Neural progenitor cell (in vitro differentiated cells): Measurements from ENCODE around the gene MROH8. TPM values are rescaled to one million over a fixed set of nuclear protein-coding genes. Genes with fewer than 3 reads are reported as not detected.

ENCODE experiments used
- DNase-seq: peaks from one replicate; pipeline ENCODE4 v3.0.0-alpha.2; 2016; ENCODE audit warnings: low spot score
- H2AFZ ChIP-seq: fragments of 200-600 bp; sonication (generic); replicated peaks from 2 replicates; pipeline ENCODE4 v1.6.1; 2016; ENCODE audit warnings: antibody characterized with exemption
- H3F3A ChIP-seq: fragments of 200-600 bp; sonication (generic); 2 replicates; pipeline ENCODE4 v1.6.1; 2016; ENCODE audit warnings: antibody characterized with exemption, low read depth
- H3K27ac ChIP-seq: fragments of 200-600 bp; sonication (generic); 2 replicates; pipeline ENCODE4 v1.5.1; 2016; ENCODE audit warnings: mild to moderate bottlenecking
- H3K27me3 ChIP-seq: fragments of 200-600 bp; sonication (generic); 2 replicates; pipeline ENCODE4 v1.6.1; 2016; ENCODE audit warnings: mild to moderate bottlenecking, moderate library complexity
- H3K36me3 ChIP-seq: fragments of 200-600 bp; sonication (generic); 2 replicates; pipeline ENCODE4 v1.5.1; 2016
- H3K4me1 ChIP-seq: fragments of 200-600 bp; sonication (generic); 2 replicates; pipeline ENCODE4 v1.6.1; 2016; ENCODE audit warnings: mixed run types
- H3K4me2 ChIP-seq: fragments of 200-600 bp; sonication (generic); 2 replicates; pipeline ENCODE4 v1.6.1; 2016
- H3K4me3 ChIP-seq: fragments of 200-600 bp; sonication (generic); 2 replicates; pipeline ENCODE4 v1.5.1; 2016
- H3K79me2 ChIP-seq: fragments of 200-600 bp; sonication (generic); 2 replicates; pipeline ENCODE4 v1.6.1; 2016; ENCODE audit warnings: low read depth
- H3K9ac ChIP-seq: fragments of 200-600 bp; sonication (generic); 2 replicates; pipeline ENCODE4 v1.6.1; 2016
- H3K9me3 ChIP-seq: fragments of 200-600 bp; sonication (generic); 2 replicates; pipeline ENCODE4 v1.5.1; 2016; ENCODE audit warnings: low read depth
- H4K20me1 ChIP-seq: fragments of 200-600 bp; sonication (generic); 2 replicates; pipeline ENCODE4 v1.6.1; 2016; ENCODE audit warnings: low read depth
- H3K27ac Mint-ChIP-seq: 3 replicates; pipeline ENCODE4 v1.8.0; 2021; ENCODE audit warnings: mixed read lengths
- H3K27me3 Mint-ChIP-seq: 2 replicates; pipeline ENCODE4 v1.8.0; 2022; ENCODE audit warnings: low read depth, mild to moderate bottlenecking, inconsistent platforms, moderate library complexity, mixed read lengths; ENCODE audit not compliant: insufficient read depth
- H3K36me3 Mint-ChIP-seq: 3 replicates; pipeline ENCODE4 v1.8.0; 2021; ENCODE audit warnings: mixed read lengths
- H3K4me1 Mint-ChIP-seq: 3 replicates; pipeline ENCODE4 v1.8.0; 2021; ENCODE audit warnings: mixed read lengths
- H3K4me3 Mint-ChIP-seq: 3 replicates; pipeline ENCODE4 v1.8.0; 2021; ENCODE audit warnings: mild to moderate bottlenecking, moderate library complexity, mixed read lengths
- H3K9me3 Mint-ChIP-seq: 3 replicates; pipeline ENCODE4 v1.8.0; 2020; ENCODE audit warnings: mixed read lengths
- CTCF ChIP-seq: fragments of 200-600 bp; sonication (generic); IDR thresholded peaks from 2 replicates; pipeline ENCODE4 v1.5.1; 2017; ENCODE audit warnings: antibody characterized with exemption, mild to moderate bottlenecking
- EZH2 ChIP-seq: fragments of 200-600 bp; sonication (generic); IDR thresholded peaks from 2 replicates; pipeline ENCODE4 v1.6.1; 2017; ENCODE audit warnings: antibody characterized with exemption, mild to moderate bottlenecking, moderate library complexity
- EZH2phosphoT487 ChIP-seq: fragments of 200-600 bp; sonication (generic); IDR thresholded peaks from 2 replicates; pipeline ENCODE4 v1.6.1; 2017; ENCODE audit warnings: antibody characterized with exemption
- total RNA-seq: library from RNA; depleted of rRNA; stranded (reverse); fragments of >200 nt; gene quantifications from 2 replicates; pipeline ENCODE4 v1.2.3, GENCODE V29; 2015; ENCODE audit warnings: low replicate concordance

Gene MROH8
- total RNA-seq, 1 donor from 2014 or later, result 3.5 TPM

DNA sequence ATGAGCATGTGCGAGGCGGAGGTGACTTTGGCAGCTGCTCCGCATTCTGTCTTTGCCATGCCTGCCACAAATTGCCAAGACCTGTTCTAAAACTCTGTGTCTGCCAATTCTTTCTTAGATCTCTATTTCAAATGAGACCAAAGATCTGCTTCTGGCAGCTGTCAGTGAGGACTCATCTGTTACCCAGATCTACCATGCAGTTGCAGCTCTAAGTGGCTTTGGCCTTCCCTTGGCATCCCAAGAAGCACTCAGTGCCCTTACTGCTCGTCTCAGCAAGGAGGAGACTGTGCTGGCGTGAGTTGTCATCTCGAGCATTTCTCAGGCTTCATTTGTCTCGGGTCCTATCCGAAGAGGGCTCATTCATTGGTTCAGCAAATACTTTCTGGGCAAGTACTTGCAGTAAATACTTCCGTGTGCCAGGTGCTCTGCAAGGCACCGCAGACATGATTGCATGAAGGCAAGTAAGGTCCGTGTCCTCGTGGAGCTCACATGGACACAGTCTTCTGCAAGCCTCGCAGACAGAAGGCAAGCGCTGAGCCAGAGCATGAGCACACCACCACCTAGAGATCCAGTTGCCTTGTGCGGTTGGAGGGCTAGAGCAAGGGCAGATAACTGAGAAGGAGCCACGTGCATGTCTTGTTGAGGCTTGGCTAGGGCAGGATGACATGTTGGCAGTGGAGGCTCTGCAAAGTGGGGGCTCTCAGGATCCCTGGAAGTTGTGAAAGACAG is 19.7 kb upstream of the MROH8 start:
- Histone ChIP-seq H3K9me3 (no peaks in the 10 kb centered on the region), H3K36me3 (peaks cover 5% of the 10 kb centered on the region), H3K4me3 (no peak overlapping the region), H3K27me3 (no peaks in the 10 kb centered on the region), H3F3A (peaks cover 20% of the 10 kb centered on the region), H3K4me1 (peaks cover 17% of the 10 kb centered on the region), H4K20me1 (no peaks in the 10 kb centered on the region), H3K79me2 (peaks cover 99% of the 10 kb centered on the region), H3K4me2 (no peak overlapping the region), H2AFZ (no peak overlapping the region), H3K9ac (no peak overlapping the region), H3K27ac (peak overlapping the region; percentile 50)
- no peaks in the 10 kb centered on the region for H3K9me3 Mint-ChIP-seq
- H3K27ac Mint-ChIP-seq, result peak overlapping the region; percentile 27
- no peak for DNase-seq
- no peak overlapping the region for H3K4me3 Mint-ChIP-seq
- H3K4me1 Mint-ChIP-seq, result peaks cover 39% of the 10 kb centered on the region
- H3K36me3 Mint-ChIP-seq, result peaks cover 42% of the 10 kb centered on the region
- no peak for TF ChIP-seq EZH2phosphoT487
- TF ChIP-seq CTCF, result no peak
- no peak for TF ChIP-seq EZH2
- peaks cover 3% of the 10 kb centered on the region for H3K27me3 Mint-ChIP-seq

DNA sequence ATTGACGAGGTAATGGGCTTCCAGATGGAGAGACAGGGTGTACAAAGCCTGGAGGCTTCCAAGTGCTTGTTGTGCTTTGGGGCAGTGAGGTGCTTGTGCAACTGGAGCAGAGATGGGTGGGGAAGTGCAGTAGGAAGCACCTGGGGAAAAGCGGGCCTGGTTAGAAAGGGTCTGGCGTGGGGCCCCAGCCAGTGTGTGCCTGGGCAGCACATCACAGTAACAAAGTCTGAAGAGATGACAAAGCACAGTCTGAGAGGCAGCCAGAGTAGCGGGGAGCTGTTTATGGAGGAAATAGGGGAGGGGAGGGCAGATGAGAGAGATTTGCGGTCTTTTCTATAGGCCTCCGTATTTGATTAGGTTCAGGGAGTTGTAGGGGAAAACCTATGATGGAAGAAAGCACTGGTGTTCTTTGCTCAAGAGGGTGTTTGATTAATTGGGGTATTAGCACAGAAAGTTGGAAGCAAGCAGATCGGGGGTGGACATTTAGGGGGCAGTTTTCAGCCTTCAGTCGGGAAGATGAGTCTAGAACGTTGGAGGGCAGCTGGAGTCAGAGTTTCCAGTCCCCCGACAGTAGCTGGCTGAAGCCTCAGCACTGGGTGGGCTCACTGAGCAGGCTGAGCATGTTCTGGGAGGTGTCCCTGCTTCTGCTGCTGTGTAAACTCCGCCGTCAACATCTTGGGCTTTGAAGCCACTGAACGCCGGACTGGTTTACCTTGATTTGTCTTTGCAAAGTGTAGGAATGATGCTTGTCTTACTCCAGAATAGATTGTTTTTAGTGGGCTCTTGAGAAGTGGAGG is 15.5 kb upstream of the MROH8 start:
- Mint-ChIP-seq H3K27ac (peak overlapping the region; percentile 90), H3K4me3 (no peak overlapping the region), H3K27me3 (peaks cover 3% of the 10 kb centered on the region), H3K4me1 (peaks cover 37% of the 10 kb centered on the region), H3K9me3 (no peaks in the 10 kb centered on the region), H3K36me3 (peaks cover 25% of the 10 kb centered on the region)
- Histone ChIP-seq H3K4me1 (peaks cover 31% of the 10 kb centered on the region), H4K20me1 (peaks cover 23% of the 10 kb centered on the region), H3K79me2 (peaks cover 100% of the 10 kb centered on the region), H3K9me3 (no peaks in the 10 kb centered on the region), H3K27ac (peak overlapping the region; percentile 65), H3F3A (peaks cover 39% of the 10 kb centered on the region), H2AFZ (no peak overlapping the region), H3K4me2 (peak overlapping the region; percentile 2), H3K4me3 (no peak overlapping the region), H3K36me3 (no peaks in the 10 kb centered on the region), H3K27me3 (no peaks in the 10 kb centered on the region), H3K9ac (no peak overlapping the region)
- DNase-seq, result no peak
- TF ChIP-seq CTCF, result no peak
- TF ChIP-seq EZH2phosphoT487, result no peak

DNA sequence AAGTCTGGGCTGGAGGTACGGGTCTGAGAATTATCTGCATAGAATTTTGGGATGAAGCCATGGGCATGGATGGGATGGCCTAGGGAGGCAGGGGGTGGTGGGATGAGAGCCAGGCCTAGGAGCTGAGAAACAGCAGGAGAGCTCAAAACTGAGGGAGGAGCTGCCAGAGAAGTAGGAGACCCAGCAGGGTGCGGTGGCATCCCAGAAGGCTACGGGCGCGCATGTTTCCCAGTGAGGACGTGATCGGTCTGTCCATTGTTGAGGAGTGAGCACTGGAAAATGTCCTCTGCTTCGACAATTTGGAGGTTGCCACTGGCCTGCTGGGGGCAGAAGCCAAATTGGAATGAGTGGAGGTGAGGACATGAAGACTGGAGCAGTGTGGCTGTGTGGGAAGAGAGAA is 14.5 kb upstream of the MROH8 start:
- no peak for DNase-seq
- H3K9me3 Mint-ChIP-seq, result no peaks in the 10 kb centered on the region
- H3K27ac Mint-ChIP-seq, result peak overlapping the region; percentile 11
- Histone ChIP-seq H2AFZ (no peak overlapping the region), H3K4me2 (no peak overlapping the region), H3K27ac (peak overlapping the region; percentile 65), H4K20me1 (peaks cover 31% of the 10 kb centered on the region), H3K4me1 (peaks cover 31% of the 10 kb centered on the region), H3K79me2 (peaks cover 100% of the 10 kb centered on the region), H3K4me3 (no peak overlapping the region), H3K9me3 (no peaks in the 10 kb centered on the region), H3F3A (peaks cover 45% of the 10 kb centered on the region), H3K36me3 (no peaks in the 10 kb centered on the region), H3K9ac (no peak overlapping the region), H3K27me3 (no peaks in the 10 kb centered on the region)
- TF ChIP-seq EZH2phosphoT487 (no peak), EZH2 (no peak), CTCF (no peak)
- peaks cover 19% of the 10 kb centered on the region for H3K36me3 Mint-ChIP-seq
- no peak overlapping the region for H3K4me3 Mint-ChIP-seq
- peaks cover 3% of the 10 kb centered on the region for H3K27me3 Mint-ChIP-seq
- H3K4me1 Mint-ChIP-seq, result peaks cover 37% of the 10 kb centered on the region
